ENCODE data around the gene BLTP2.

Gene BLTP2

DNA sequence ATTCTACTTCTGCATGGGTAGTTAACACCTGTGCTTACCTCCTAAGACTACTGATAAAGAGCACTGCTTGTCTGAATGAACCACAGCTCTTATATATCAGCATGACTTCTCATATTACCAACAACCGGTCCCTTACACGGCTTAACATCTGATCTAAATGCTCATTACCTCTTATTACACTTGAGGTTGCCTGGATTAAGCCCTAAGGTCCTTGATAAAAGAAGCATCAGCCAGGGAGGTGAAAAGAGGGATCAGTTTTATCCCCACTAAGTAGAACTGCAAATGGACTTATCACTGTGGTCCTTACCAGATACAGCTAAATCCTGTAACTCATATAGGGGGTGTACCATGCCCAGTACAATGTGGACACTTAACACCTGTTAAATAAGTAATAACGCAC lies 22.8 kb downstream of the BLTP2 start:
- TF ChIP-seq POLR2AphosphoS5 (IDR thresholded peaks at IDR 0.05; ENCODE audit: low read depth, low read length) (no peak), SIN3A (IDR thresholded peaks at IDR 0.05; ENCODE audit: borderline replicate concordance, insufficient read depth, low read length) (no peak), FOXP2 (optimal IDR thresholded peaks at IDR 0.05; ENCODE audit: borderline replicate concordance, extremely low read depth, extremely low read length, insufficient read depth) (no peak), TAF1 (IDR thresholded peaks at IDR 0.05; ENCODE audit: borderline replicate concordance, insufficient read depth, low read length) (no peak)
- TF ChIP-seq, protein P1, sequence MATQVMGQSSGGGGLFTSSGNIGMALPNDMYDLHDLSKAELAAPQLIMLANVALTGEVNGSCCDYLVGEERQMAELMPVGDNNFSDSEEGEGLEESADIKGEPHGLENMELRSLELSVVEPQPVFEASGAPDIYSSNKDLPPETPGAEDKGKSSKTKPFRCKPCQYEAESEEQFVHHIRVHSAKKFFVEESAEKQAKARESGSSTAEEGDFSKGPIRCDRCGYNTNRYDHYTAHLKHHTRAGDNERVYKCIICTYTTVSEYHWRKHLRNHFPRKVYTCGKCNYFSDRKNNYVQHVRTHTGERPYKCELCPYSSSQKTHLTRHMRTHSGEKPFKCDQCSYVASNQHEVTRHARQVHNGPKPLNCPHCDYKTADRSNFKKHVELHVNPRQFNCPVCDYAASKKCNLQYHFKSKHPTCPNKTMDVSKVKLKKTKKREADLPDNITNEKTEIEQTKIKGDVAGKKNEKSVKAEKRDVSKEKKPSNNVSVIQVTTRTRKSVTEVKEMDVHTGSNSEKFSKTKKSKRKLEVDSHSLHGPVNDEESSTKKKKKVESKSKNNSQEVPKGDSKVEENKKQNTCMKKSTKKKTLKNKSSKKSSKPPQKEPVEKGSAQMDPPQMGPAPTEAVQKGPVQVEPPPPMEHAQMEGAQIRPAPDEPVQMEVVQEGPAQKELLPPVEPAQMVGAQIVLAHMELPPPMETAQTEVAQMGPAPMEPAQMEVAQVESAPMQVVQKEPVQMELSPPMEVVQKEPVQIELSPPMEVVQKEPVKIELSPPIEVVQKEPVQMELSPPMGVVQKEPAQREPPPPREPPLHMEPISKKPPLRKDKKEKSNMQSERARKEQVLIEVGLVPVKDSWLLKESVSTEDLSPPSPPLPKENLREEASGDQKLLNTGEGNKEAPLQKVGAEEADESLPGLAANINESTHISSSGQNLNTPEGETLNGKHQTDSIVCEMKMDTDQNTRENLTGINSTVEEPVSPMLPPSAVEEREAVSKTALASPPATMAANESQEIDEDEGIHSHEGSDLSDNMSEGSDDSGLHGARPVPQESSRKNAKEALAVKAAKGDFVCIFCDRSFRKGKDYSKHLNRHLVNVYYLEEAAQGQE (IDR thresholded peaks at IDR 0.05; ENCODE audit: insufficient read depth in 1 of 2, low read depth in 2 of 2, low read length in 2 of 2) = no peak

DNA sequence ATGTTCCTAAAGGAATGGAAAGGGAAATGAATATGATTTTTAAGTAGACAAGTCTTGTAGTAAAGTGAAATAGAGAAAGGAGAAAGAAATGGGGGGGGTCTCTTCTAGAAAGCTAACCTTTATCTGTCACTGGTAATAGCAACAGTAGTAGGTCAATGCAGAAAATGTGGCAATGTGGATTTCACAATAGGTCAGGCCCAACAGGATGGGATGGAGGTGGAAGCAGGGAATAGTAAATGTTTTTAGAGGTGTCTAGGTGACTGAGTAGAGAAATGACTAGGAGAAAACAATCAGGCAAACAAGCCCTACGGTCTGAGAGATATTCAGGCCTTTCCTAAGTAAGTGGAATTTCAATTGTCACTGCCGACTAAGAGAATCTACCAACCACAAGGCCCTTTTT lies 24.9 kb downstream of the BLTP2 start:
- TF ChIP-seq SIN3A (IDR thresholded peaks at IDR 0.05; ENCODE audit: borderline replicate concordance, insufficient read depth, low read length) (no peak), TAF1 (IDR thresholded peaks at IDR 0.05; ENCODE audit: borderline replicate concordance, insufficient read depth, low read length) (no peak), FOXP2 (optimal IDR thresholded peaks at IDR 0.05; ENCODE audit: borderline replicate concordance, extremely low read depth, extremely low read length, insufficient read depth) (no peak), POLR2AphosphoS5 (IDR thresholded peaks at IDR 0.05; ENCODE audit: low read depth, low read length) (no peak)
- TF ChIP-seq, protein P1 (IDR thresholded peaks at IDR 0.05; ENCODE audit: insufficient read depth in 1 of 2, low read depth in 2 of 2, low read length in 2 of 2) = no peak

DNA sequence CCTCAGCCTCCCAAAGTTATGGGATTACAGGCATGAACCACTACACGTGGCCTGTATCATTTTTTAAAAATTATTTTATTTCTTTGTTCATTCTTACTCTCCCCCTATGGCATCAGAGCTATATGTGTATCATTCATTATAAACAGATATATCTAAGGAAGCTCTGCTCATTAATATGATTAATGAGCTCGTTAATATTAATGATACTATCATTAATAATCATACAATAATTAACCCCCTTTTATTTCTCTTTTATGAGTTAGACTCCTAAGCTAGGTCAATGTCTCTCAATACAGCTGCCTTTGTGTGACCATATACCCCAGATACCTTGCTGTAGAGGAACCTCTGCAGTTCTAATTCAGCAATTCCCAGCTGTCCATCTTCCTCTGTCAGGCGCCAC lies 26.5 kb downstream of the BLTP2 start:
- TF ChIP-seq SIN3A (IDR thresholded peaks at IDR 0.05; ENCODE audit: borderline replicate concordance, insufficient read depth, low read length) = no peak
- TF ChIP-seq TAF1 (IDR thresholded peaks at IDR 0.05; ENCODE audit: borderline replicate concordance, insufficient read depth, low read length) = no peak

DNA sequence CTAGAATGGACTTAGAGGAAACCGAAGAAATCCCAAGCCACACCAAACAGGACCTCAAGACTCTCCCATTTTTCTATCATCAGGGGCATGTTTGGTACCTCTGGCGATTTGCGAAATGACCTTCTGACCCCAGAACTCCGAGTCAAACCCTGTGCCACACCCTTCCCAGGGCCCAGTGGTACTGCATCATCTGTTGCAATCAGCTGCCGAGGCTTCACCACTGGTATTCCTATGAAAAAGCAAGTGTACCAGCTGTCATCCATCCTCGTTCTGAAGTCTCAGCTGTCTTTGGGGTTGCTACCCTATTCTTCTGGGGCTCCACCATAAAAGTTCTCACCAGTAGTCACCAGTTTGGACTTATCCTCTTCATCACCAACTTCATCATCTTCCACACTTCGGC lies 28.7 kb downstream of the BLTP2 start:
- TF ChIP-seq, protein P1 (IDR thresholded peaks at IDR 0.05; ENCODE audit: insufficient read depth in 1 of 2, low read depth in 2 of 2, low read length in 2 of 2) = no peak
- no peak for TF ChIP-seq FOXP2 (optimal IDR thresholded peaks at IDR 0.05; ENCODE audit: borderline replicate concordance, extremely low read depth, extremely low read length, insufficient read depth)
- TF ChIP-seq SIN3A (IDR thresholded peaks at IDR 0.05; ENCODE audit: borderline replicate concordance, insufficient read depth, low read length) = no peak
- TF ChIP-seq POLR2AphosphoS5 (IDR thresholded peaks at IDR 0.05; ENCODE audit: low read depth, low read length) = no peak
- no peak for TF ChIP-seq TAF1 (IDR thresholded peaks at IDR 0.05; ENCODE audit: borderline replicate concordance, insufficient read depth, low read length)

DNA sequence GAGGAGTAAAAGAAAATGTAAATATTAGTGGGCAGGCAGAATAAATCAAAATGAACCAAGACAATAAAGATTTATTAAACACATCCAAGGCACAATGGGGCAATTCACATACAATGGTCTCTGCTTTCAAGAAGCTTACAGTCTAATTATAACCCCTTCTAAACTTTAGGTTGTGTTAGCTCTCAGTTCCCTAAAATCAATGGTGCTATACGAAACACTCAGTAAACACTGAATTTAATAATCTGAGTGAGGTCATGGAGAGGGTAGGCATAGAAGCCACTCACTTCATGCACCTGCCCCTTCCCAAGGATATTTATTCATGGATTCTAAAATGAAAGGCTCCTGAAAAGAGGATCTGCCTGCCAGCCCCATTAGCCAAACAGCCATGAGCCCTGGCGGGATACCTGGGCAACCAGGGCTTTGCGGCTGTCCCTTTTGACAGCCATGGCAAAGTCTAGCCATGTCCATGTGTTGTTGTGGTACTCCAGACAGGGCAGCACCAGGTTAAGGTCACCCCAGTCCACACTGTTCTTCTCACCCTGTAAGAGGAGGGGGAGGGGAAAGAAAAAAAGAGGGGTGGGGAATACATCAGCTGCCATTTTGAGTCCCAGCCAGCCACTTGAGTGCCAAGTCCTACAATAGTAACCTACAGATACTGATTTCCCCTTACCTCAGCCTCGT lies 29.6 kb downstream of the BLTP2 start:
- TF ChIP-seq POLR2AphosphoS5 (IDR thresholded peaks at IDR 0.05; ENCODE audit: low read depth, low read length) = no peak
- TF ChIP-seq, protein P1 (IDR thresholded peaks at IDR 0.05; ENCODE audit: insufficient read depth in 1 of 2, low read depth in 2 of 2, low read length in 2 of 2) = no peak
- no peak for TF ChIP-seq TAF1 (IDR thresholded peaks at IDR 0.05; ENCODE audit: borderline replicate concordance, insufficient read depth, low read length)
- no peak for TF ChIP-seq SIN3A (IDR thresholded peaks at IDR 0.05; ENCODE audit: borderline replicate concordance, insufficient read depth, low read length)
- TF ChIP-seq FOXP2 (optimal IDR thresholded peaks at IDR 0.05; ENCODE audit: borderline replicate concordance, extremely low read depth, extremely low read length, insufficient read depth) = no peak
